ENCODE results near the gene PDE8A.

PDE8A gene

GRCh38 chr15:85091990-85092389, 110.3 kb downstream of the PDE8A start:
- no peak for DNase-seq (ENCODE audit: low spot score)
- TF ChIP-seq CTCF (IDR thresholded peaks at IDR 0.05; ENCODE audit: extremely low read depth, missing control alignments): no peak

DNA sequence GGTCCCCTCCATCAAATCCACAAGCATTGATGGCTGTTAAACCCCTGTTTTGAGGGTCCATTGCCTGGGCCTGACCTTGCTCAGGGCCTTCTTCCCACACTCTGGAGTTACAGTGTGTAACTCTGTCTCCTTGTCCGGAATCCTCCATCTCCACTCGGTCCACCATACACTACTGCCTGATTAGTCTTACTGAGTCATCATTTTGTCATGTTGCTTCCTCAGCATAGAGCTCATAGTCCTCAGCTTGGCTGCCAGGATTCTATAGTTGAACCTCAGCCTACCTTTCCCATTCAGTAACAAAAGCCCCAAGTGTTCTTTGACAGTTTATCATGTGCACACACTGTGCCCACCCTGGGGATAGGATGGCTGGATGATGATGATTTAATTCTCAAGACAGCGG, 113.0 kb downstream of the PDE8A start:
- DNase-seq (ENCODE audit: low spot score): no peak
- no peak for TF ChIP-seq CTCF (IDR thresholded peaks at IDR 0.05; ENCODE audit: extremely low read depth, missing control alignments)

DNA sequence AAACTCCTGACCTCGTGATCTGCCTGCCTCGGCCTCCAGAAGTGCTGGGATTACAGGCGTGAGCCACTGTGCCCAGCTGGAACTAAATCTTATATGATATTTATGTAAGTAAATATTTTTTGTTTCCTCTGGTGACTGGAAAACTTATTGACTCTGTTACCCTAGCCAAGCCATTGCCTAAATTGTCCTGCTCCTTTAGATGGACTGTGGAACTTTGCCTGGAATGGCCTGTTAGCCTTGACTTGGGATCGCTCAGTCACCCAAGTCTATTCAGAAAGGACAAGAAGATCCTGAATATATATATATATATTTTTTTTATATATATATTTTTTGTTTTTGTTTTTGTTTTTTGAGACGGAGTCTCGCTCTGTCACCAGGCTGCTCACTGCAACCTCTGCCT, 113.9 kb downstream of the PDE8A start:
- no peak for TF ChIP-seq CTCF (IDR thresholded peaks at IDR 0.05; ENCODE audit: extremely low read depth, missing control alignments)
- DNase-seq (ENCODE audit: low spot score): no peak

DNA sequence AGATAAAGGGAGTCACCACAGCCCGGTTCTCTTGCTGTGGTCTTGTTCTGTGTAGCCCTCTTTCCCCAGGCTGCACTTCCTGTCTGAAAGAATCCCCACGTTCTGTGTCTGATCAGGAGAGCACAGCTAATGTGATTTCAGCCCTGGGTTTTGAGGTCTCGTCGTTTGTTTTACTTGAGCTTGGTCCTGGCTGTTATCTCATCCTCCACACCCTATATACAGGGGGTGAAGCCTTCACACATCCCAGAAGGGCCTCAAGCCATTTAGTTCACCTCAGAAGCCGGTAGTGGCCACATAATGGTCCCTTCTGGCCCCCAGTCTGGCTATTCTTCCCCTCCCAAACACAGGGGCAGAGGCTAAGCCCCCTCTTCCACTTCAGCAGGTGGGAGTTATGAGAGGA, 115.6 kb downstream of the PDE8A start:
- TF ChIP-seq CTCF (IDR thresholded peaks at IDR 0.05; ENCODE audit: extremely low read depth, missing control alignments): no peak
- no peak for DNase-seq (ENCODE audit: low spot score)

DNA sequence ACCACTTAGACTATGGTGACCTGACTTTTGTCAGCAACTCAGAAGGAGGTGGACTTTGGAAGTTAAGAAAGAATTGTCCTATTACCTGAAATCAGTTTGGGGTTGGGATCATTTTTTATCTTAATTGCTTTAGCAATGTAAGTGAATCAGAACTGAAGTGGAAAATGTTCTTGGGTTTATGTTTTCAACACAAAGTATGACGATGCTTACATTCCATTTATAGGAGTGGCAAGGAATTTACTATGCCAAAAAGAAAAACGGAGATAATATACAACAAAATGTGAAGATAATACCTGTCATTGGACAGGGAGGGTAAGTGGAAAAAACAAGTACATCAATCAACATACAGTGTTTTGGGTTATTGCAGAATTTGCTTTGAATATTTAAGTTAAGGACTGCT, 116.1 kb downstream of the PDE8A start:
- DNase-seq (ENCODE audit: low spot score): no peak
- TF ChIP-seq CTCF (IDR thresholded peaks at IDR 0.05; ENCODE audit: extremely low read depth, missing control alignments): no peak

DNA sequence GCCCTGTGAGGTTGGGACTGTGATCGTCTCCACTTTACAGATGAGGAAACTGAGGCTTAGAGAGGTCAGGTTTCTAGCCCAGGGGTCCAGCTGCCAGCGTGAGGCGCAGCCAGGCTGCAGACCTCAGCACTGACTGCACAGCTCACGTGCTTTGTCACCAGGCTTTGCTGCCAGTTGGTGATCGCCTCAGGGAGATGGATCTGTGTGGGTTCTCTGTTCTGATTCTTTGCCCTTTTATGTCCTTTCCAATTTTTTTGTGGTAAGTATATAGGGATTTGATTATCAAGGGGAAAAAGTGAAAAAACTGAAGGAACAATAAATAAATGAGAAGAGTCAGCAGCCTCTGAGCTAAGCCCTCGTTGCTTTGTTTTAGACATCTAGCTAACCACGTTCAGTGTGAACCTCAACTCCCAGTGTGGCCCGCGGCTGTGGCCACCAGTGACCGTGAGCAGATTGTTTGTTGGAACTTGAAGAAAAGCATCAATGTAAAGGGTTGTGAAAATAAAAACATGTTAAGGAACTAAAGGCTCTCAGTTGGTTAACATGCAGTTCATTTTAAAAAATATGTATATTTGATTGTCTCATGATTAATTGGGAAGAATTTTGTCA, 117.6 kb downstream of the PDE8A start:
- no peak for TF ChIP-seq CTCF (IDR thresholded peaks at IDR 0.05; ENCODE audit: extremely low read depth, missing control alignments)
- no peak for DNase-seq (ENCODE audit: low spot score)

- no peak for TF ChIP-seq CTCF (IDR thresholded peaks at IDR 0.05; ENCODE audit: extremely low read depth, missing control alignments)
- DNase-seq (ENCODE audit: low spot score): no peak
Observed at GRCh38 chr15:85100186-85100937, 118.7 kb downstream of the PDE8A start.

Measured in GM20000 (cell line).